GM12878 (cell line): ENCODE results near the gene IL34. TPM values are rescaled to one million over a fixed set of nuclear protein-coding genes. Genes with fewer than 3 reads are reported as not detected.

Experiments used
- ATAC-seq: fragments of 200-7000 bp; cut with Tn5 transposase; 3 replicates; pipeline ENCODE4 v1.9.1; 2020; ENCODE audit warnings: mild to moderate bottlenecking, moderate library complexity
- BruUV-seq: library from RNA; stranded (reverse); fragments of 400-500 nt; replicated peaks from 2 replicates; lab custom pipeline; 2021; lab: Mats Ljungman, UMichigan
- CTCF ChIA-PET: fragments of 300-600 bp; sonication (Branson Sonifier 250); formaldehyde crosslinking; extraction: SDS; loops from one replicate; lab custom pipeline; 2021; ENCODE audit warnings: inconsistent platforms; lab: Yijun Ruan, JAX
- POLR2A ChIA-PET: fragments of 350-600 bp; formaldehyde crosslinking; extraction: SDS; loops from one replicate; lab custom pipeline; 2021; ENCODE audit warnings: inconsistent platforms; lab: Charles Lee
- RAD21 ChIA-PET: fragments of 300-600 bp; sonication (Branson Sonifier 250); formaldehyde crosslinking; loops from one replicate; lab custom pipeline; 2023; ENCODE audit warnings: antibody characterized with exemption; ENCODE audit not compliant: unreplicated experiment; lab: Charles Lee
- SMC1A ChIA-PET: fragments of 300-600 bp; sonication (Branson Sonifier 250); formaldehyde crosslinking; loops from one replicate; lab custom pipeline; 2023; ENCODE audit not compliant: unreplicated experiment, uncharacterized antibody; lab: Charles Lee
- DNase-seq: peaks from one replicate; pipeline ENCODE4 v3.0.0-alpha.2; 2011; ENCODE audit warnings: low read depth, low spot score
- FAIRE-seq: peaks from 3 replicates; lab custom pipeline; 2011; peaks lifted over from hg19 to GRCh38; lab: Jason Lieb, UNC
- H2AFZ ChIP-seq: 2 replicates; pipeline ENCODE4 v1.6.0; 2011; ENCODE audit warnings: low read depth, low read length, control low read depth; ENCODE audit not compliant: control insufficient read depth
- H3K27ac ChIP-seq: 2 replicates; pipeline ENCODE4 v1.5.1; 2011; ENCODE audit warnings: control low read depth; ENCODE audit not compliant: control insufficient read depth, insufficient read depth
- H3K27me3 ChIP-seq, 2 experiments: replicated peaks in 1 of 2; 2 replicates each; pipeline versions ENCODE4 v1.6.0 to v1.6.1; 2011; ENCODE audit warnings: low read length in 1 of 2; ENCODE audit not compliant: control insufficient read depth in 2 of 2, insufficient read depth in 2 of 2
- H3K36me3 ChIP-seq, 2 experiments: 2 replicates each; pipeline ENCODE4 v1.5.1; 2011; ENCODE audit warnings: low read length in 1 of 2; ENCODE audit not compliant: control insufficient read depth in 2 of 2, insufficient read depth in 2 of 2
- H3K4me1 ChIP-seq: 2 replicates; pipeline ENCODE4 v1.6.1; 2011; ENCODE audit warnings: mild to moderate bottlenecking, low read length, moderate library complexity, mixed read lengths; ENCODE audit not compliant: control insufficient read depth, insufficient read depth
- H3K4me2 ChIP-seq: 2 replicates; pipeline ENCODE4 v1.6.0; 2011; ENCODE audit warnings: control low read depth; ENCODE audit not compliant: control insufficient read depth, insufficient read depth
- H3K4me3 ChIP-seq: fragments of 200-600 bp; sonication (generic); 2 replicates; pipeline ENCODE4 v1.5.1; 2016
- H3K79me2 ChIP-seq: 2 replicates; pipeline ENCODE4 v1.6.0; 2011; ENCODE audit warnings: low read length; ENCODE audit not compliant: control insufficient read depth, insufficient read depth
- H3K9ac ChIP-seq: 2 replicates; pipeline ENCODE4 v1.8.0; 2011; ENCODE audit warnings: low read length, control low read depth, mixed read lengths; ENCODE audit not compliant: control insufficient read depth, insufficient read depth
- H3K9me3 ChIP-seq: replicated peaks from 3 replicates; pipeline ENCODE4 v1.5.1; 2011; ENCODE audit warnings: mild to moderate bottlenecking, low read length; ENCODE audit not compliant: control insufficient read depth, insufficient read depth
- H4K20me1 ChIP-seq: 2 replicates; pipeline ENCODE4 v1.6.0; 2011; ENCODE audit not compliant: control insufficient read depth, insufficient read depth
- ATF7 ChIP-seq: fragments of 450-650 bp; IDR thresholded peaks from 2 replicates; pipeline ENCODE4 v1.6.1; 2016; ENCODE audit warnings: low read depth, mild to moderate bottlenecking
- BRCA1 ChIP-seq: IDR thresholded peaks from 2 replicates; pipeline ENCODE4 v1.6.1; 2011; ENCODE audit warnings: low read depth, low read length, improper control_type of control experiment
- CHD2 ChIP-seq: IDR thresholded peaks from 2 replicates; pipeline ENCODE4 v1.6.1; 2011; ENCODE audit warnings: low read depth, low read length, improper control_type of control experiment, borderline replicate concordance
- EGR1 ChIP-seq, 2 experiments: IDR thresholded peaks; 1 replicate in 1 of 2; 2 replicates in 1 of 2; pipeline ENCODE4 v1.6.1; 2011 to 2012; ENCODE audit warnings: low read depth in 2 of 2, low read length in 2 of 2, borderline replicate concordance in 1 of 2, mild to moderate bottlenecking in 1 of 2, moderate library complexity in 1 of 2
- FOS ChIP-seq: IDR thresholded peaks from 3 replicates; pipeline ENCODE4 v1.6.1; 2011; ENCODE audit warnings: borderline replicate concordance; ENCODE audit not compliant: insufficient read length; ENCODE audit errors: extremely low read depth
- IRF4 ChIP-seq: IDR thresholded peaks from 2 replicates; pipeline ENCODE4 v1.6.1; 2011; ENCODE audit warnings: low read depth, low read length
- JUND ChIP-seq: IDR thresholded peaks from 2 replicates; pipeline ENCODE4 v1.6.1; 2012; ENCODE audit warnings: low read depth, mild to moderate bottlenecking, low read length, improper control_type of control experiment, moderate library complexity
- MYC ChIP-seq: IDR thresholded peaks from 2 replicates; pipeline ENCODE4 v1.6.1; 2011; ENCODE audit warnings: mild to moderate bottlenecking, low read length, moderate library complexity, inconsistent platforms; ENCODE audit not compliant: insufficient read depth, insufficient replicate concordance, insufficient read length, severe bottlenecking
- NRF1 ChIP-seq: conservative IDR thresholded peaks from 2 replicates; pipeline ENCODE4 v1.6.1; 2011; ENCODE audit warnings: mild to moderate bottlenecking, low read depth, low read length, improper control_type of control experiment
- SMAD5 ChIP-seq: IDR thresholded peaks from 2 replicates; pipeline ENCODE4 v1.6.1; 2016; ENCODE audit warnings: antibody characterized with exemption, low read depth
- SREBF2 ChIP-seq: IDR thresholded peaks from 2 replicates; pipeline ENCODE4 v1.6.1; 2012; ENCODE audit warnings: mild to moderate bottlenecking, low read length
- TARDBP ChIP-seq: IDR thresholded peaks from 2 replicates; pipeline ENCODE4 v1.6.1; 2016; ENCODE audit warnings: borderline replicate concordance
- USF2 ChIP-seq: IDR thresholded peaks from 2 replicates; pipeline ENCODE4 v1.6.1; 2011; ENCODE audit warnings: low read depth, low read length, improper control_type of control experiment, borderline replicate concordance
- ZBTB33 ChIP-seq: fragments of 450-650 bp; IDR thresholded peaks from 2 replicates; pipeline ENCODE4 v1.6.1; 2017; ENCODE audit warnings: mild to moderate bottlenecking
- WGBS: methylation state at CpG from one replicate; pipeline ENCODE4 v1.1.6; 2016; ENCODE audit warnings: low lambda C conversion rate; ENCODE audit not compliant: insufficient replicate concordance, insufficient coverage; ENCODE audit errors: missing lambda C conversion rate; 5-methylcytosine and 5-hydroxymethylcytosine counted together
- in situ Hi-C: fragments of 300-500 bp; cut with MboI; formaldehyde crosslinking; loops from 9 replicates; pipeline ENCODE4 v1.14.3; 2018; ENCODE audit warnings: mixed read lengths
- intact Hi-C: fragments of 100-400 bp; cut with micrococcal nuclease; formaldehyde crosslinking; loops from one replicate; pipeline ENCODE4 v1.14.2; 2022; ENCODE audit not compliant: unreplicated experiment
- polyA plus RNA-seq, 11 experiments: library from polyadenylated mRNA; depleted of rRNA in 4 of 11; unstranded in 6 of 11; stranded (reverse) in 5 of 11; fragments of >200 nt; fragmentation: Nextera tagmentation in 4 of 11; fragmentation: Illumina TruSeq in 1 of 11; extraction: Ambion mirVana in 4 of 11; extraction: Trizol in 1 of 11; gene quantifications; 1 replicate in 1 of 11; 2 replicates in 10 of 11; pipeline versions ENCODE4 v1.2.1 to v1.2.3, GENCODE V29; 2011 to 2016; ENCODE audit warnings: inconsistent platforms in 2 of 11, missing spikeins in 2 of 11, low read depth in 1 of 11
- total RNA-seq, 4 experiments: library from RNA; depleted of rRNA in 3 of 4; stranded (reverse); fragments of >200 nt in 3 of 4; fragmentation: Illumina TruSeq in 1 of 4; extraction: Trizol in 1 of 4; gene quantifications; 2 replicates each; pipeline versions ENCODE4 v1.2.1 to v1.2.3, GENCODE V29; 2013 to 2021
- TF ChIP-seq, protein P1 (sequence below): fragments of 450-650 bp; IDR thresholded peaks from 2 replicates; pipeline ENCODE4 v1.6.1; 2014; ENCODE audit warnings: mild to moderate bottlenecking
- TF ChIP-seq, protein P2 (sequence below): fragments of 450-650 bp; IDR thresholded peaks from 2 replicates; pipeline ENCODE4 v1.6.1; 2017; ENCODE audit warnings: antibody characterized with exemption, mild to moderate bottlenecking, moderate library complexity

Gene IL34
- total and polyA plus RNA-seq, 10 of the 15 experiments (the other 5 are each of a cell fraction or from before 2014, with no cell fraction given): 0.27 to 0.40 TPM; not detected in 8

DNA sequence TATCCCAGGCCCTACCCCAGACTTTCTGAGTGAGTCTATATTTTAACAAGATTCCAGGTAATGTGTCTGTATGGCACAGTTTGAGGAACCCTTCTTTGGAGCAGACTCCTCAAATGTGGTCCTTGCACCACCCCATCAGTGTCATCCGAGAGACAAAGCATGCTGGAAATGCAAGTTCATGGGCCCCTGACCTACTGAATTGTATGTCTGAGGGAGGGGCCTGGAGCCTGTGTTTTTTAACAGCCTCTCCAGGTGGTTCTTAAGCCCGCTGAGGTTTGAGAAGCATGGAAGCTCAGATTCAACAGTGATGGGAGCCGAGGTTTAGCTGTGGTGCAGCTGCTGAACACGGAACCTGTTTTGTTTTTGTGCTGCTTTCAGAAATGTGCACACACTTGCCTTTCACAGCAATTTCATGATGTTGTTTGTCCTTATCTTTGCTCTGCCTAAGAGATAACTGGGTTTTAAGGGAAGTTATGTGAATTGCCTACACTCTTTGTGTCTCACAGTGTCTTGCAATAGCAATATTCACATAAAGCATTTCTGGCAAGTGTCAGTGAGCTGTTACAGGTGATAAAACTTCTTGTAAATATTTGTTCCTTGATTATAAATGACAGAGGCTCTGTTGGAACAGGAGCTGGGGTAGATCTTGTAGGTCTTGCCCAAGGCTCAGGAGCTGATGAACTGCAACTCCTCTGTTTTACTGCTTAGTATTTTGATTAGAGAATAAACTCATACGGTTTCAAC, 32.0 kb upstream of the IL34 start (continued):
- TF ChIP-seq JUND (no peak), BRCA1 (no peak), MYC (no peak)

GRCh38 chr16:70615945-70616344, 30.4 kb upstream of the IL34 start:
- ChIA-PET RAD21 (no interaction called here), POLR2A (no interaction called here), SMC1A (no interaction called here), CTCF (interaction anchor here (2.3 kb wide), 1 partner anchor 37 kb away, joined by 6 read pairs; no protein-coding TSS in a partner anchor)
- Histone ChIP-seq H3K4me2 (no peak overlapping the region), H3K27ac (no peak overlapping the region), H3K9ac (no peak overlapping the region), H3K36me3 (no peaks in the 10 kb centered on the region), H3K9me3 (no peaks in the 10 kb centered on the region), H3K79me2 (no peaks in the 10 kb centered on the region), H3K27me3 (no peaks in the 10 kb centered on the region), H4K20me1 (no peaks in the 10 kb centered on the region), H2AFZ (no peak overlapping the region), H3K4me1 (no peaks in the 10 kb centered on the region), H3K4me3 (no peak overlapping the region)
- no peak for DNase-seq
- intact Hi-C loops (no loop called here), in situ Hi-C loops (no loop called here)
- 56% methylated on average over 5 of the region's 5 CpGs for WGBS
- FAIRE-seq: no peak
- no TSS peak for BruUV-seq
- ATAC-seq: no peak
- TF ChIP-seq, protein P1, sequence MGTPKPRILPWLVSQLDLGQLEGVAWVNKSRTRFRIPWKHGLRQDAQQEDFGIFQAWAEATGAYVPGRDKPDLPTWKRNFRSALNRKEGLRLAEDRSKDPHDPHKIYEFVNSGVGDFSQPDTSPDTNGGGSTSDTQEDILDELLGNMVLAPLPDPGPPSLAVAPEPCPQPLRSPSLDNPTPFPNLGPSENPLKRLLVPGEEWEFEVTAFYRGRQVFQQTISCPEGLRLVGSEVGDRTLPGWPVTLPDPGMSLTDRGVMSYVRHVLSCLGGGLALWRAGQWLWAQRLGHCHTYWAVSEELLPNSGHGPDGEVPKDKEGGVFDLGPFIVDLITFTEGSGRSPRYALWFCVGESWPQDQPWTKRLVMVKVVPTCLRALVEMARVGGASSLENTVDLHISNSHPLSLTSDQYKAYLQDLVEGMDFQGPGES: no peak
- TF ChIP-seq SMAD5 (no peak), CHD2 (no peak), FOS (no peak), TARDBP (no peak), USF2 (no peak), ZBTB33 (no peak), SREBF2 (no peak), ATF7 (no peak), IRF4 (no peak), NRF1 (no peak), EGR1 (IDR thresholded peaks at IDR 0.05; ENCODE audit: borderline replicate concordance in 1 of 2, low read depth in 2 of 2, low read length in 2 of 2) (no peak)
- TF ChIP-seq, protein P2, sequence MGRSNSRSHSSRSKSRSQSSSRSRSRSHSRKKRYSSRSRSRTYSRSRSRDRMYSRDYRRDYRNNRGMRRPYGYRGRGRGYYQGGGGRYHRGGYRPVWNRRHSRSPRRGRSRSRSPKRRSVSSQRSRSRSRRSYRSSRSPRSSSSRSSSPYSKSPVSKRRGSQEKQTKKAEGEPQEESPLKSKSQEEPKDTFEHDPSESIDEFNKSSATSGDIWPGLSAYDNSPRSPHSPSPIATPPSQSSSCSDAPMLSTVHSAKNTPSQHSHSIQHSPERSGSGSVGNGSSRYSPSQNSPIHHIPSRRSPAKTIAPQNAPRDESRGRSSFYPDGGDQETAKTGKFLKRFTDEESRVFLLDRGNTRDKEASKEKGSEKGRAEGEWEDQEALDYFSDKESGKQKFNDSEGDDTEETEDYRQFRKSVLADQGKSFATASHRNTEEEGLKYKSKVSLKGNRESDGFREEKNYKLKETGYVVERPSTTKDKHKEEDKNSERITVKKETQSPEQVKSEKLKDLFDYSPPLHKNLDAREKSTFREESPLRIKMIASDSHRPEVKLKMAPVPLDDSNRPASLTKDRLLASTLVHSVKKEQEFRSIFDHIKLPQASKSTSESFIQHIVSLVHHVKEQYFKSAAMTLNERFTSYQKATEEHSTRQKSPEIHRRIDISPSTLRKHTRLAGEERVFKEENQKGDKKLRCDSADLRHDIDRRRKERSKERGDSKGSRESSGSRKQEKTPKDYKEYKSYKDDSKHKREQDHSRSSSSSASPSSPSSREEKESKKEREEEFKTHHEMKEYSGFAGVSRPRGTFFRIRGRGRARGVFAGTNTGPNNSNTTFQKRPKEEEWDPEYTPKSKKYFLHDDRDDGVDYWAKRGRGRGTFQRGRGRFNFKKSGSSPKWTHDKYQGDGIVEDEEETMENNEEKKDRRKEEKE: no peak
